CD4-positive, alpha-beta memory T cell (primary cell): ENCODE results near the gene PGAM4. TPM values are rescaled to one million over a fixed set of nuclear protein-coding genes. Genes with fewer than 3 reads are reported as not detected.
"Not testable (repeated sequence)": the region's sequence is repeated elsewhere in the genome, so short reads cannot be mapped to it uniquely, and the experiment has no call there.

Experiments used
- CTCF ChIA-PET: fragments of 350-600 bp; sonication (Branson Sonifier 250); formaldehyde crosslinking; loops from one replicate; lab custom pipeline; 2021; ENCODE audit warnings: inconsistent platforms; ENCODE audit not compliant: partially characterized antibody; lab: Charles Lee
- POLR2A ChIA-PET: fragments of 350-600 bp; sonication (Branson Sonifier 250); formaldehyde crosslinking; loops from one replicate; lab custom pipeline; 2021; ENCODE audit not compliant: partially characterized antibody; lab: Charles Lee
- DNase-seq, 5 donors: peaks; one replicate each; pipeline versions ENCODE4 v3.0.0 to v3.0.0-alpha.2; 2020 to 2022; ENCODE audit warnings: mixed read lengths in 1 of 5
- H3K27ac ChIP-seq: one replicate; pipeline ENCODE4 v1.7.0; 2013; ENCODE audit warnings: low read depth, low read length
- H3K27me3 ChIP-seq: 2 replicates; pipeline ENCODE4 v1.7.0; 2013; ENCODE audit warnings: mild to moderate bottlenecking, low read length, moderate library complexity; ENCODE audit not compliant: insufficient read depth
- H3K36me3 ChIP-seq: 2 replicates; pipeline ENCODE4 v1.7.0; 2013; ENCODE audit warnings: mild to moderate bottlenecking, low read length, moderate library complexity; ENCODE audit not compliant: insufficient read depth
- H3K4me1 ChIP-seq: 2 replicates; pipeline ENCODE4 v1.7.0; 2013; ENCODE audit warnings: mild to moderate bottlenecking, low read length, moderate library complexity; ENCODE audit not compliant: insufficient read depth
- H3K4me3 ChIP-seq, 2 donors: one replicate each; pipeline ENCODE4 v1.7.0; 2013; ENCODE audit warnings: low read length in 2 of 2, mild to moderate bottlenecking in 1 of 2
- H3K9me3 ChIP-seq, 2 donors: one replicate each; pipeline ENCODE4 v1.7.0; 2013; ENCODE audit warnings: low read length in 2 of 2, control low read depth in 1 of 2; ENCODE audit not compliant: control insufficient read depth in 1 of 2
- H3K27ac Mint-ChIP-seq, 7 donors: one replicate each; pipeline ENCODE4 v1.8.0; 2020 to 2021; ENCODE audit warnings: mixed read lengths in 7 of 7, mild to moderate bottlenecking in 6 of 7, inconsistent platforms in 3 of 7, moderate library complexity in 3 of 7
- H3K27me3 Mint-ChIP-seq, 2 donors: one replicate each; pipeline ENCODE4 v1.8.0; 2020 to 2021; ENCODE audit warnings: mixed read lengths in 2 of 2
- H3K36me3 Mint-ChIP-seq, 2 donors: one replicate each; pipeline ENCODE4 v1.8.0; 2020 to 2021; ENCODE audit warnings: mixed read lengths in 2 of 2, inconsistent platforms in 1 of 2, mild to moderate bottlenecking in 1 of 2
- H3K4me1 Mint-ChIP-seq, 4 donors: one replicate each; pipeline ENCODE4 v1.8.0; 2020 to 2021; ENCODE audit warnings: mixed read lengths in 4 of 4, mild to moderate bottlenecking in 1 of 4
- H3K4me3 Mint-ChIP-seq, 8 donors: one replicate each; pipeline ENCODE4 v1.8.0; 2020 to 2021; ENCODE audit warnings: mixed read lengths in 8 of 8, mild to moderate bottlenecking in 7 of 8, moderate library complexity in 6 of 8, inconsistent platforms in 3 of 8
- H3K9me3 Mint-ChIP-seq, 8 donors: one replicate each; pipeline ENCODE4 v1.8.0; 2020 to 2021; ENCODE audit warnings: mixed read lengths in 8 of 8, mild to moderate bottlenecking in 5 of 8, inconsistent platforms in 3 of 8, moderate library complexity in 1 of 8
- intact Hi-C: fragments of 100-400 bp; cut with micrococcal nuclease; formaldehyde crosslinking; loops from one replicate; pipeline ENCODE4 v1.15.1; 2023
- polyA plus RNA-seq, 2 donors: library from polyadenylated mRNA; unstranded; fragments of 300-500 nt; fragmentation: Illumina TruSeq; gene quantifications; one replicate each; pipeline ENCODE4 v1.2.3, GENCODE V29; 2021
- total RNA-seq, 2 experiments: library from RNA; stranded (reverse); gene quantifications; one replicate each; pipeline ENCODE4 v1.2.3, GENCODE V29; 2021

PGAM4 gene
- total and polyA plus RNA-seq, 4 experiments from 2014 or later: 0.45 TPM; not detected in 3

- Mint-ChIP-seq H3K27me3 (no peaks in the 10 kb centered on the region), H3K4me1 (peaks cover 2 to 13% (median 4%) of the 10 kb centered on the region in 4 donors), H3K9me3 (no peaks in the 10 kb centered on the region), H3K27ac (no peak overlapping the region), H3K36me3 (no peaks in the 10 kb centered on the region), H3K4me3 (no peak overlapping the region)
- POLR2A ChIA-PET: interaction anchor here (0.8 kb wide), 1 partner anchor 36 kb away, joined by 3 read pairs; the partner anchor contains the start of gene ATP7A
- no peak for DNase-seq
- H3K4me1 ChIP-seq: no peaks in the 10 kb centered on the region
- H3K27ac ChIP-seq: no peak overlapping the region
- no peaks in the 10 kb centered on the region for H3K27me3 ChIP-seq
- intact Hi-C loops: no loop called here
- H3K4me3 ChIP-seq: no peak overlapping the region
- CTCF ChIA-PET: no interaction called here
- H3K36me3 ChIP-seq: no peaks in the 10 kb centered on the region
- H3K9me3 ChIP-seq: no peaks in the 10 kb centered on the region
Measured at GRCh38 chrX:77946571-77946970, 22.9 kb downstream of the PGAM4 start.

- ChIA-PET POLR2A (interaction anchor here (0.8 kb wide), 1 partner anchor 35 kb away, joined by 3 read pairs; the partner anchor contains the start of gene ATP7A), CTCF (no interaction called here)
- no peak overlapping the region for H3K4me3 ChIP-seq
- no peaks in the 10 kb centered on the region for H3K36me3 ChIP-seq
- no peaks in the 10 kb centered on the region for H3K9me3 Mint-ChIP-seq
- H3K4me3 Mint-ChIP-seq: no peak overlapping the region
- H3K27me3 Mint-ChIP-seq: no peaks in the 10 kb centered on the region
- H3K9me3 ChIP-seq: no peaks in the 10 kb centered on the region
- no peaks in the 10 kb centered on the region for H3K4me1 ChIP-seq
- no peak overlapping the region for H3K27ac ChIP-seq
- intact Hi-C loops: no loop called here
- H3K4me1 Mint-ChIP-seq: peaks cover 2 to 13% (median 5%) of the 10 kb centered on the region in 4 donors
- H3K27me3 ChIP-seq: no peaks in the 10 kb centered on the region
- no peak for DNase-seq
- no peak overlapping the region for H3K27ac Mint-ChIP-seq
- no peaks in the 10 kb centered on the region for H3K36me3 Mint-ChIP-seq
Measured at GRCh38 chrX:77945910-77946545, 23.4 kb downstream of the PGAM4 start.

GRCh38 chrX:77945031-77945430 lies 24.4 kb downstream of the PGAM4 start:
- H3K9me3 Mint-ChIP-seq, H3K4me1 ChIP-seq, H3K4me3 ChIP-seq, intact Hi-C loops, H3K27ac ChIP-seq, CTCF ChIA-PET, H3K36me3 Mint-ChIP-seq, H3K27me3 Mint-ChIP-seq, H3K36me3 ChIP-seq, H3K4me3 Mint-ChIP-seq, H3K27me3 ChIP-seq, DNase-seq, POLR2A ChIA-PET, H3K9me3 ChIP-seq: not testable (repeated sequence)
- Mint-ChIP-seq H3K27ac (peak overlapping the region in 2 of 7 donors; percentile 57 to 60), H3K4me1 (peaks cover 2 to 13% (median 5%) of the 10 kb centered on the region in 4 donors)

- Histone ChIP-seq H3K9me3 (no peaks in the 10 kb centered on the region), H3K36me3 (no peaks in the 10 kb centered on the region), H3K27ac (no peak overlapping the region), H3K4me1 (no peaks in the 10 kb centered on the region), H3K4me3 (no peak overlapping the region), H3K27me3 (no peaks in the 10 kb centered on the region)
- CTCF ChIA-PET: no interaction called here
- H3K4me1 Mint-ChIP-seq: peaks cover 2 to 10% (median 2%) of the 10 kb centered on the region in 4 donors
- H3K36me3 Mint-ChIP-seq: no peaks in the 10 kb centered on the region
- no peak for DNase-seq
- no peak overlapping the region for H3K27ac Mint-ChIP-seq
- intact Hi-C loops: no loop called here
- no peaks in the 10 kb centered on the region for H3K27me3 Mint-ChIP-seq
- H3K4me3 Mint-ChIP-seq: no peak overlapping the region
- H3K9me3 Mint-ChIP-seq: no peaks in the 10 kb centered on the region
- POLR2A ChIA-PET: no interaction called here
Measured at GRCh38 chrX:77938083-77938680, 31.3 kb downstream of the PGAM4 start.

GRCh38 chrX:77937291-77937690 lies 32.1 kb downstream of the PGAM4 start:
- Histone ChIP-seq H3K9me3 (no peaks in the 10 kb centered on the region), H3K4me1 (no peaks in the 10 kb centered on the region), H3K27me3 (no peaks in the 10 kb centered on the region), H3K36me3 (no peaks in the 10 kb centered on the region), H3K27ac (no peak overlapping the region), H3K4me3 (no peak overlapping the region)
- H3K4me3 Mint-ChIP-seq: no peak overlapping the region
- H3K9me3 Mint-ChIP-seq: no peaks in the 10 kb centered on the region
- CTCF ChIA-PET: no interaction called here
- peaks cover 0 to 2% (median 1%) of the 10 kb centered on the region in 4 donors for H3K4me1 Mint-ChIP-seq
- intact Hi-C loops: no loop called here
- H3K27me3 Mint-ChIP-seq: no peaks in the 10 kb centered on the region
- peaks cover 0 to 4% of the 10 kb centered on the region in 2 donors for H3K36me3 Mint-ChIP-seq
- POLR2A ChIA-PET: no interaction called here
- H3K27ac Mint-ChIP-seq: no peak overlapping the region
- no peak for DNase-seq

DNA sequence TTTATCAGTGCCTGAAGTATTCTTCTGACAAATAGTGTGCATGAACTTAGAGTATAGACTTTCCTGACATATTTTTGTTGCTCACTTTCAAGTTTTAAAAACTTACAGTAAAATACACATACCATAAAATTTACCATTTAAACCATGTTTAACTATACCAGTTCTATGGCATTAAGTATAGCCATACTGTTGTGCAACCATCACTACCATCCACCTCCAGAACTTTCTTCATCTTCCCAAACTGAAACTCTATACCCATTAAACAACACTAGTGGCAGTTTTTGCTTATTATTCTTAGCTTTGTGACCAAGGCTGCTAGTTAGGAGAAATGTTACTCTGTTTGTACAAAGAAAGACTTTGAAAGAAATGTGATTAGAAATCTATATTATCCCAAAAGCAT lies 33.1 kb downstream of the PGAM4 start:
- no peak overlapping the region for H3K27ac ChIP-seq
- H3K27me3 Mint-ChIP-seq: no peaks in the 10 kb centered on the region
- peaks cover 0 to 4% of the 10 kb centered on the region in 2 donors for H3K36me3 Mint-ChIP-seq
- no peaks in the 10 kb centered on the region for H3K9me3 Mint-ChIP-seq
- H3K4me1 ChIP-seq: no peaks in the 10 kb centered on the region
- H3K4me3 ChIP-seq: no peak overlapping the region
- no peak overlapping the region for H3K27ac Mint-ChIP-seq
- H3K27me3 ChIP-seq: no peaks in the 10 kb centered on the region
- no peak overlapping the region for H3K4me3 Mint-ChIP-seq
- no peaks in the 10 kb centered on the region for H3K9me3 ChIP-seq
- peaks cover 0 to 1% (median 0%) of the 10 kb centered on the region in 4 donors for H3K4me1 Mint-ChIP-seq
- ChIA-PET POLR2A (no interaction called here), CTCF (no interaction called here)
- DNase-seq: no peak
- intact Hi-C loops: no loop called here
- H3K36me3 ChIP-seq: no peaks in the 10 kb centered on the region

DNA sequence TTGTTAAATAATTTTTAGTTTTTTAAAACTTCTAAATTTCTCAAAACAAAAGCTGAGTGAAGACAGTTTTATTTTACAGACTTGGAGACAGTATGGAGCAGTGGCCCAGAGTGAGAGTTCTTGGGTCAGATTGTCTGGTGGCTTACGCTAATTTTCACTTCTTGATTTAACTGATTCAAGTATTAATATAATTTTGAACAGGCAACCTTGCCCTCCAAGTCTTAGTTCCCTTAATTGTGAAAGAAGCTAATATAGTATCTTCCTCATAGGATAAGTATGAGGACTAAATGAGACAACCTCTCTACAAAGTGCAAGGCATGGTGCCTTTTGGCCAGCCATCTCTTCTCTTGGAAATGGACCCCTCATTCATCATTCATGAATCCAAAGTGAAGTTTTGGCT lies 33.6 kb downstream of the PGAM4 start:
- H3K9me3 Mint-ChIP-seq: no peaks in the 10 kb centered on the region
- H3K27ac Mint-ChIP-seq: no peak overlapping the region
- H3K27me3 Mint-ChIP-seq: no peaks in the 10 kb centered on the region
- POLR2A ChIA-PET: no interaction called here
- no peaks in the 10 kb centered on the region for H3K36me3 ChIP-seq
- peaks cover 0 to 1% (median 0%) of the 10 kb centered on the region in 4 donors for H3K4me1 Mint-ChIP-seq
- H3K27ac ChIP-seq: no peak overlapping the region
- H3K36me3 Mint-ChIP-seq: peaks cover 0 to 4% of the 10 kb centered on the region in 2 donors
- H3K9me3 ChIP-seq: no peaks in the 10 kb centered on the region
- no peak for DNase-seq
- CTCF ChIA-PET: interaction anchor here (0.6 kb wide), 1 partner anchor 16 kb away, joined by 3 read pairs; no protein-coding TSS in a partner anchor
- no peak overlapping the region for H3K4me3 Mint-ChIP-seq
- no peaks in the 10 kb centered on the region for H3K27me3 ChIP-seq
- no peak overlapping the region for H3K4me3 ChIP-seq
- intact Hi-C loops: no loop called here
- no peaks in the 10 kb centered on the region for H3K4me1 ChIP-seq
